A549 (cell line): ENCODE results near the gene TRIO.

Experiments used
- CBX2 ChIP-seq: fragments of 200-600 bp; sonication (generic); IDR thresholded peaks from 2 replicates; pipeline ENCODE4 v1.6.1; 2016; ENCODE audit warnings: low read depth, mild to moderate bottlenecking, borderline replicate concordance
- CHD4 ChIP-seq: fragments of 200-600 bp; sonication (generic); IDR thresholded peaks from 2 replicates; pipeline ENCODE4 v1.6.1; 2016; ENCODE audit warnings: antibody characterized with exemption, mild to moderate bottlenecking, borderline replicate concordance
- MAX ChIP-seq: IDR thresholded peaks from 2 replicates; pipeline ENCODE4 v1.6.1; 2012
- MAZ ChIP-seq: fragments of 150-350 bp; IDR thresholded peaks from 2 replicates; pipeline ENCODE4 v1.6.1; 2014; ENCODE audit warnings: antibody characterized with exemption, low read depth, low read length, borderline replicate concordance
- POLR2A ChIP-seq: IDR thresholded peaks from 2 replicates; pipeline ENCODE4 v1.6.1; 2012; ENCODE audit warnings: mild to moderate bottlenecking, low read length
- REST ChIP-seq: fragments of 200-600 bp; sonication (generic); IDR thresholded peaks from 2 replicates; pipeline ENCODE4 v1.6.1; 2016; ENCODE audit warnings: antibody characterized with exemption, mild to moderate bottlenecking, moderate library complexity
- ZFP36 ChIP-seq: fragments of 450-650 bp; IDR thresholded peaks from 2 replicates; pipeline ENCODE4 v1.6.1; 2014; ENCODE audit warnings: borderline replicate concordance; ENCODE audit not compliant: partially characterized antibody
- TF ChIP-seq, protein P1 (sequence below): fragments of >200 bp; sonication (Bioruptor Twin); formaldehyde crosslinking; IDR thresholded peaks from 3 replicates; pipeline ENCODE4 v1.5.1; 2016

DNA sequence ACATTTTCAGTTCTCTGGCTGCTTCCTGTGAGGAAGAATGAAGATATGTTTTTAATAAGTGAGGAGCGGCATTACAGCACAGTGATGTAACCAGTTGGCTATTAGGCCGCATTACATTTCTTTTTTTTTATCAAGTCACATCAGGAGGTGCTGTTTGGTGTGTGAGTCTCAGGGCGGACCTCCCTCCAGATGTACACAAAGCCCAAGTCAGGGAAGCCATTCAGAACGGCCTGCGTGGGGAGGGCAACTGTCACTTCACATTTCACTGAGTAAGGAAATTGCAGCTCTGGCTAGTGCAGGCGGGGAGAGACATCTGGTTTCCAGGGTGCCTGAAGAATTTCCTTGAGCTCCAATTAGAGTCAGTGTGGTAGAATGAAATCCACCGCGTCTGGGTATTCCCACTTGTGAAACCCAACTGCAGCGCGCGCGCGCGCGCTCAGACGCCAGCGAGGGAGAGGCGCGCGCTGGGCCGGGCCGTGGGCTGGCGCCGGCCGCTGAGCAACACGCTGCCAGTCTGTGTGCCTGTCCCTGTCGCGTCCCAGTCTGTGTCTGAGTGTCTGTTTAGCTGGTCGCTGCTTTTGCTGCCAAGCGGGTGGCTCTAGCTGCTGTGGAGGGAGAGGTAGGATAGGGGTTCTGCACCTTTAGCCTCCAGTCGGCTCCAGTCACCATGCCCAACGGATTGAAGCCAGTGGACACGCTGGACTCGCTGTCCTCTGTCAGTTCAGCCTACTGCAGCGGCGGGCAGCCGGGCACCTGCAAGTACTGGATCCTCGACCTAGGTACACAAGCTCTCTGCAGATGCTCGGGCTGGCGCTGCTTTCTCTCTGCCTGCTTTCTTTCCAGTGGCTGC lies 297.7 kb downstream of the TRIO start:
- TF ChIP-seq, protein P1, sequence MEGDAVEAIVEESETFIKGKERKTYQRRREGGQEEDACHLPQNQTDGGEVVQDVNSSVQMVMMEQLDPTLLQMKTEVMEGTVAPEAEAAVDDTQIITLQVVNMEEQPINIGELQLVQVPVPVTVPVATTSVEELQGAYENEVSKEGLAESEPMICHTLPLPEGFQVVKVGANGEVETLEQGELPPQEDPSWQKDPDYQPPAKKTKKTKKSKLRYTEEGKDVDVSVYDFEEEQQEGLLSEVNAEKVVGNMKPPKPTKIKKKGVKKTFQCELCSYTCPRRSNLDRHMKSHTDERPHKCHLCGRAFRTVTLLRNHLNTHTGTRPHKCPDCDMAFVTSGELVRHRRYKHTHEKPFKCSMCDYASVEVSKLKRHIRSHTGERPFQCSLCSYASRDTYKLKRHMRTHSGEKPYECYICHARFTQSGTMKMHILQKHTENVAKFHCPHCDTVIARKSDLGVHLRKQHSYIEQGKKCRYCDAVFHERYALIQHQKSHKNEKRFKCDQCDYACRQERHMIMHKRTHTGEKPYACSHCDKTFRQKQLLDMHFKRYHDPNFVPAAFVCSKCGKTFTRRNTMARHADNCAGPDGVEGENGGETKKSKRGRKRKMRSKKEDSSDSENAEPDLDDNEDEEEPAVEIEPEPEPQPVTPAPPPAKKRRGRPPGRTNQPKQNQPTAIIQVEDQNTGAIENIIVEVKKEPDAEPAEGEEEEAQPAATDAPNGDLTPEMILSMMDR = no peak
- TF ChIP-seq MAZ (no peak), REST (no peak), ZFP36 (no peak), MAX (no peak), POLR2A (no peak), CHD4 (no peak), CBX2 (no peak)
